ENCODE measurements around the gene MMP28. TPM values are rescaled to one million over a fixed set of nuclear protein-coding genes. Genes with fewer than 3 reads are reported as not detected.

The MMP28 gene
- total RNA-seq, 4 donors from 2014 or later, result 21.6 to 46.1 (median 42.7) TPM

DNA sequence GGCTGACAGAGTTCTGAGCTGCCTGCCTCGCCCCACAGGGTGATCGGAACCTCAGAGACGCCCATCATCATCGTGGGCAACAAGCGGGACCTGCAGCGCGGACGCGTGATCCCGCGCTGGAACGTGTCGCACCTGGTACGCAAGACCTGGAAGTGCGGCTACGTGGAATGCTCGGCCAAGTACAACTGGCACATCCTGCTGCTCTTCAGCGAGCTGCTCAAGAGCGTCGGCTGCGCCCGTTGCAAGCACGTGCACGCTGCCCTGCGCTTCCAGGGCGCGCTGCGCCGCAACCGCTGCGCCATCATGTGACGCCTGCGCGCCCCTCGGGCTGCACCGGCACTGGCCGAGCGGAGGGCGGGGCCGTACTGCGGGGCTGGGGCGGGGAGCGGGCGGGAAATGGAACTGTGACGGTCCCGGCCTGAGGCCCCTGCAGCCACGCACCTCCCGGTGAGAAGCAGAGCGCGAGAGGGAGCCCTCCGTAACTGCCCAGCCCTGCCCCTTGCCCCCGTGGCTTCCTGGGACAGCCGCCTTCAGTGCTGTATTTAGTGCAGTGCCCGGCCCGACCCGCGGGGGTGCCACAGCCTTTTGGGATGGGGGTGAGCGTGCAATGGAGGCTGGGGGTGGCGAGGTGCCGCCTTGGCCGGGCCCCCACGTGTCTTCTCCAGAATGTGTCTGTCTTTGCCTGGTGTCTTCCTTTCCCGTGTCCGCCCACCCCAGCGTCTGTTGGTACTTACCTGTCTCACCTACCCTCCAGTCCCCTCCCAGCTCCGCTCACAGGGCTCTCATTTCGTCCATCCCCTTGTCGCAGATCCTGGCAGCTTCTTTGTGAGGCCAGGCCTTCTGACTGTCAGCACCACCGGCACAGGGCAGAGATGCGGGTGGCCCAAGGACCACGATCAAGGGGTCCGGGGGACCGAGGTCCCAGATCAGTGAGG lies 54.2 kb downstream of the MMP28 start:
- TF ChIP-seq, protein P1, sequence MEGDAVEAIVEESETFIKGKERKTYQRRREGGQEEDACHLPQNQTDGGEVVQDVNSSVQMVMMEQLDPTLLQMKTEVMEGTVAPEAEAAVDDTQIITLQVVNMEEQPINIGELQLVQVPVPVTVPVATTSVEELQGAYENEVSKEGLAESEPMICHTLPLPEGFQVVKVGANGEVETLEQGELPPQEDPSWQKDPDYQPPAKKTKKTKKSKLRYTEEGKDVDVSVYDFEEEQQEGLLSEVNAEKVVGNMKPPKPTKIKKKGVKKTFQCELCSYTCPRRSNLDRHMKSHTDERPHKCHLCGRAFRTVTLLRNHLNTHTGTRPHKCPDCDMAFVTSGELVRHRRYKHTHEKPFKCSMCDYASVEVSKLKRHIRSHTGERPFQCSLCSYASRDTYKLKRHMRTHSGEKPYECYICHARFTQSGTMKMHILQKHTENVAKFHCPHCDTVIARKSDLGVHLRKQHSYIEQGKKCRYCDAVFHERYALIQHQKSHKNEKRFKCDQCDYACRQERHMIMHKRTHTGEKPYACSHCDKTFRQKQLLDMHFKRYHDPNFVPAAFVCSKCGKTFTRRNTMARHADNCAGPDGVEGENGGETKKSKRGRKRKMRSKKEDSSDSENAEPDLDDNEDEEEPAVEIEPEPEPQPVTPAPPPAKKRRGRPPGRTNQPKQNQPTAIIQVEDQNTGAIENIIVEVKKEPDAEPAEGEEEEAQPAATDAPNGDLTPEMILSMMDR (IDR thresholded peaks at IDR 0.05; ENCODE audit: low read depth), result no peak

DNA sequence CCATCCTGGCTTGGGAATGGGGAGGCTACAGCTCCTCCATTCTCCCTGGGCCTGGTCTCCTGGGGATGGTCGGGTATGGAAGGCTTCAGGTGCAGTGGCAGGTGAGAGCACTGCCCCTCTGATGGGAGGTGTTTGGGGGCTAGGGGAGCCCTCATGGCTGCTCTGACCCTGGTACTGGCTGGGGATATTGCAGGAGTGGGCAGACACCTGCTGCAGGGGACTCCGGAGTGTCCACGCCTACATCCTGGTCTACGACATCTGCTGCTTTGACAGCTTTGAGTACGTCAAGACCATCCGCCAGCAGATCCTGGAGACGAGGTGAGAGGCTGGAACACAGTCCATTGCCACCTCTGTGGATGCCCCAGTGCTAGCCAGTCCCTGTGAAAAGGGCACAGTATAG lies 55.2 kb downstream of the MMP28 start:
- TF ChIP-seq, protein P1 (IDR thresholded peaks at IDR 0.05; ENCODE audit: low read depth), result no peak

DNA sequence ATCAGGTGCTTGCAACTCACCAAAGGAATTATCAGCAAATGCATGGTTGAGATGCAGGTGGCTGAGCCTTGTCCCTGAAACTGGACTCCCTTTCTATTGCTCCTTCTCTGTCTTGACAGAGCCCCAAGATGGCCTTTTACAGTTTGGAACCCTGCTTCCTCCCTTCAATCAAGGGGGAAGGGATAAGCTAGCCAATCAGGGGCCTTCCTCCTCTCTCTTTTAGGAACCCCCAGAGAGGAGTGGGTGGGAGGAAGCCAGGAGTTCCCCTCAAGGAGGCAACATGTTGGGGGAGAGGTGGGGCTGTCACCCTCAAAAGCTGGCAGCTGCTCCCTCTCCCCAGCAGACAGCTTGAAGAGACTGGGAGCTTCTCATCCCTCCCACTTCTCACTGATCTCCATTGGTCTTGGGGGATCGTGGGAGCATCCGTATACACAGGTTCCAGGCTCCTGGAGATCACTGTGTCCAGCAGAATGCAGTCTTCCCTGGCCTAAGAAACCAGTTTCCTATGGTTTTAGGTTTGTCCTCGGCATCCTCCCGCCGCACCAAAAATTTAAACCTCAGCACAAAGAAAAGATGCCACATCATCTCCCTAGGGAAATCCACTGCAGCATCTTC lies 56.8 kb downstream of the MMP28 start:
- TF ChIP-seq, protein P1 (IDR thresholded peaks at IDR 0.05; ENCODE audit: low read depth), result no peak

- TF ChIP-seq, protein P1 (IDR thresholded peaks at IDR 0.05; ENCODE audit: low read depth), result no peak
These were observed 59.2 kb downstream of the MMP28 start for GRCh38 chr17:35736236-35736635.

GRCh38 chr17:35735036-35735805 lies 60.2 kb downstream of the MMP28 start:
- TF ChIP-seq, protein P1 (IDR thresholded peaks at IDR 0.05; ENCODE audit: low read depth), result no peak

- TF ChIP-seq, protein P1 (IDR thresholded peaks at IDR 0.05; ENCODE audit: low read depth), result no peak
These were observed 61.0 kb downstream of the MMP28 start for GRCh38 chr17:35734396-35734795.

DNA sequence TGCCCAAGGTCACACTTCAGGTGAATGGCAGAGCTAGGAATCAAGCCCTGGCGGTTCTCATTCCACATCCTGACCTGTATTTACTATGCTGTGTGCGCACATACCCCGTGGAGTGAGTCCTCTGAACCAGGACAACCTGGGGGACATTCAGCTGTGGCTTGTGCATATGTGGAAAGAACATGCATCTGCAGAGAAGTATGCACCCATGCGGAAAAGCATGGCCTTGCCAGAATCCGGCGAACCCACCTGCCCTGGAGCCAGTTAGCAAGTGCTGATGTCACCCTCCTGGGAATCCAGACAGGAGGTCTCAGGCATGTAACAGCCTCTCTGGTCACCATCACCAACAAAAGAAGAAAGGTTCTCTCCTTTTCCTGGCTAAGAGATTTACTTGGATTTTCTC lies 62.1 kb downstream of the MMP28 start:
- TF ChIP-seq, protein P1 (IDR thresholded peaks at IDR 0.05; ENCODE audit: low read depth), result no peak

Data from subcutaneous adipose tissue (tissue), 4 donors.